Measurements from ENCODE around the gene FBXW4.

- TF ChIP-seq POLR2AphosphoS5 (IDR thresholded peaks at IDR 0.05; ENCODE audit: low read depth, low read length) (no peak), POLR2A (IDR thresholded peaks at IDR 0.05; ENCODE audit: low read depth, low read length) (no peak), TAF1 (IDR thresholded peaks at IDR 0.05; ENCODE audit: low read depth, low read length) (no peak), SPI1 (IDR thresholded peaks at IDR 0.05; ENCODE audit: low read depth, low read length) (no peak), PAX5 (IDR thresholded peaks at IDR 0.05; ENCODE audit: insufficient read depth, low read length, severe bottlenecking) (no peak), POU2F2 (IDR thresholded peaks at IDR 0.05; ENCODE audit: low read depth, low read length) (no peak)
Measured at GRCh38 chr10:101569622-101570427, 125.1 kb downstream of the FBXW4 start.

Measured in GM12891 (cell line).